ENCODE measurements around the gene THOC6. TPM values are rescaled to one million over a fixed set of nuclear protein-coding genes. Genes with fewer than 3 reads are reported as not detected.

THOC6 gene
- total and polyA plus RNA-seq, 9 of the 15 experiments (the other 6 are each of a cell fraction or from before 2014, with no cell fraction given), result 2.5 to 65.4 (median 42.3) TPM

DNA sequence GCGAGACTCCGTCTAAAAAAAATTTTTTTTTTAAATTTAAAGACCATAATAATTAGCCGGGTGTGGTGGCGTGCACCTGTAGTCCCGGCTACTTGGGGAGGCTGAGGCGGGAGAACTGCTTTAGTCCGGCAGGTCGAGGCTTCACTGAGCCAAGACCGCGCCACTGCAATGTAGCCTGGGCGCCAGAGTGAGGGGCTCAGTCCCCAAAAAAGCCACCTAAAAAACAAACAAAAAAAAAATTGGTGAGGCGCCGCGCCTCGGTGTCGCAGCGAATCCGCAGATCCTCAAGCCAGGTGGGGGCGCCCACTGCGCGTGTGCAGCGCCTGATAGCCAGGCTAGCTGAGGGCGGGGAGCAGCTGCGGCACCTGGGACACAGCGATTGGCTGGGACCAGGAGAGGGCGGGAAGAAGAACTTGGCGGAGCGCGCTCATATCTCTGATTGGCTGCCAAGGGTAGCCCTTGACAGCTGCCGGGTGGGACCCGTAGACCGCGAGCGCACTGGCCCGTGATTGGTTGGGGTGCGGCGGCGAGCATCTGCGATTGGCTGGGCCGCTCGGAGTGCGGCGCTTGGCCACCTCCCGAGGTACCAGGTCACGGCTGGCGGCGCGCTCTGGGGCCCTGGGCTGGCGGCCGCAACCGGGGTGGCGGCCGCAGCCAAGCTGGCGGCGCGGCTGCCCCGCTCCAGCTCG lies 20.1 kb upstream of the THOC6 start (continued):
- TF ChIP-seq ZKSCAN8 (CRISPR knock-in tag; IDR thresholded peaks at IDR 0.05) (no peak), PYGO2 (tag; IDR thresholded peaks at IDR 0.05) (no peak), ELF1 (tag; IDR thresholded peaks at IDR 0.05) (no peak), HNRNPH1 (optimal IDR thresholded peaks at IDR 0.05; ENCODE audit: low read depth, low read length) (no peak), PTRF (tag; IDR thresholded peaks at IDR 0.05) (no peak), NFATC3 (IDR thresholded peaks at IDR 0.05) (no peak), ZBED1 (IDR thresholded peaks at IDR 0.05) (no peak), MAZ (CRISPR knock-in tag; conservative IDR thresholded peaks at IDR 0.05 in 1 of 2, IDR thresholded peaks at IDR 0.05 in 1 of 2) (peak; percentile 68 to 91; a peak in 3 of 4 replicates), POU5F1 (IDR thresholded peaks at IDR 0.05; ENCODE audit: borderline replicate concordance, low read depth, low read length, partially characterized antibody) (no peak), NUFIP1 (IDR thresholded peaks at IDR 0.05; ENCODE audit: partially characterized antibody) (no peak), SNIP1 (IDR thresholded peaks at IDR 0.05; ENCODE audit: low read depth) (no peak), ZNF444 (CRISPR knock-in tag; IDR thresholded peaks at IDR 0.05) (no peak), ZNF707 (CRISPR knock-in tag; conservative IDR thresholded peaks at IDR 0.05) (no peak), NCOA1 (IDR thresholded peaks at IDR 0.05; ENCODE audit: low read depth) (no peak), PHF21A (IDR thresholded peaks at IDR 0.05; ENCODE audit: borderline replicate concordance, low read depth) (peak; percentile 86; the same call in 1 of the 2 replicates), CBFA2T3 (IDR thresholded peaks at IDR 0.05) (peak; percentile 28; the same call in 1 of the 2 replicates), U2AF2 (optimal IDR thresholded peaks at IDR 0.05; ENCODE audit: low read depth, low read length) (no peak)
- TF ChIP-seq, protein P1, sequence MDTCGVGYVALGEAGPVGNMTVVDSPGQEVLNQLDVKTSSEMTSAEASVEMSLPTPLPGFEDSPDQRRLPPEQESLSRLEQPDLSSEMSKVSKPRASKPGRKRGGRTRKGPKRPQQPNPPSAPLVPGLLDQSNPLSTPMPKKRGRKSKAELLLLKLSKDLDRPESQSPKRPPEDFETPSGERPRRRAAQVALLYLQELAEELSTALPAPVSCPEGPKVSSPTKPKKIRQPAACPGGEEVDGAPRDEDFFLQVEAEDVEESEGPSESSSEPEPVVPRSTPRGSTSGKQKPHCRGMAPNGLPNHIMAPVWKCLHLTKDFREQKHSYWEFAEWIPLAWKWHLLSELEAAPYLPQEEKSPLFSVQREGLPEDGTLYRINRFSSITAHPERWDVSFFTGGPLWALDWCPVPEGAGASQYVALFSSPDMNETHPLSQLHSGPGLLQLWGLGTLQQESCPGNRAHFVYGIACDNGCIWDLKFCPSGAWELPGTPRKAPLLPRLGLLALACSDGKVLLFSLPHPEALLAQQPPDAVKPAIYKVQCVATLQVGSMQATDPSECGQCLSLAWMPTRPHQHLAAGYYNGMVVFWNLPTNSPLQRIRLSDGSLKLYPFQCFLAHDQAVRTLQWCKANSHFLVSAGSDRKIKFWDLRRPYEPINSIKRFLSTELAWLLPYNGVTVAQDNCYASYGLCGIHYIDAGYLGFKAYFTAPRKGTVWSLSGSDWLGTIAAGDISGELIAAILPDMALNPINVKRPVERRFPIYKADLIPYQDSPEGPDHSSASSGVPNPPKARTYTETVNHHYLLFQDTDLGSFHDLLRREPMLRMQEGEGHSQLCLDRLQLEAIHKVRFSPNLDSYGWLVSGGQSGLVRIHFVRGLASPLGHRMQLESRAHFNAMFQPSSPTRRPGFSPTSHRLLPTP (IDR thresholded peaks at IDR 0.05; ENCODE audit: borderline replicate concordance, extremely low read depth, insufficient read length), result no peak
- TF ChIP-seq, protein P2, sequence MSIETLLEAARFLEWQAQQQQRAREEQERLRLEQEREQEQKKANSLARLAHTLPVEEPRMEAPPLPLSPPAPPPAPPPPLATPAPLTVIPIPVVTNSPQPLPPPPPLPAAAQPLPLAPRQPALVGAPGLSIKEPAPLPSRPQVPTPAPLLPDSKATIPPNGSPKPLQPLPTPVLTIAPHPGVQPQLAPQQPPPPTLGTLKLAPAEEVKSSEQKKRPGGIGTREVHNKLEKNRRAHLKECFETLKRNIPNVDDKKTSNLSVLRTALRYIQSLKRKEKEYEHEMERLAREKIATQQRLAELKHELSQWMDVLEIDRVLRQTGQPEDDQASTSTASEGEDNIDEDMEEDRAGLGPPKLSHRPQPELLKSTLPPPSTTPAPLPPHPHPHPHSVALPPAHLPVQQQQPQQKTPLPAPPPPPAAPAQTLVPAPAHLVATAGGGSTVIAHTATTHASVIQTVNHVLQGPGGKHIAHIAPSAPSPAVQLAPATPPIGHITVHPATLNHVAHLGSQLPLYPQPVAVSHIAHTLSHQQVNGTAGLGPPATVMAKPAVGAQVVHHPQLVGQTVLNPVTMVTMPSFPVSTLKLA (conservative IDR thresholded peaks at IDR 0.05), result peak; percentile 79 to 80
- TF ChIP-seq, protein P3, sequence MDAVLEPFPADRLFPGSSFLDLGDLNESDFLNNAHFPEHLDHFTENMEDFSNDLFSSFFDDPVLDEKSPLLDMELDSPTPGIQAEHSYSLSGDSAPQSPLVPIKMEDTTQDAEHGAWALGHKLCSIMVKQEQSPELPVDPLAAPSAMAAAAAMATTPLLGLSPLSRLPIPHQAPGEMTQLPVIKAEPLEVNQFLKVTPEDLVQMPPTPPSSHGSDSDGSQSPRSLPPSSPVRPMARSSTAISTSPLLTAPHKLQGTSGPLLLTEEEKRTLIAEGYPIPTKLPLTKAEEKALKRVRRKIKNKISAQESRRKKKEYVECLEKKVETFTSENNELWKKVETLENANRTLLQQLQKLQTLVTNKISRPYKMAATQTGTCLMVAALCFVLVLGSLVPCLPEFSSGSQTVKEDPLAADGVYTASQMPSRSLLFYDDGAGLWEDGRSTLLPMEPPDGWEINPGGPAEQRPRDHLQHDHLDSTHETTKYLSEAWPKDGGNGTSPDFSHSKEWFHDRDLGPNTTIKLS (IDR thresholded peaks at IDR 0.05; ENCODE audit: borderline replicate concordance, low read depth), result no peak
- TF ChIP-seq, protein P4, sequence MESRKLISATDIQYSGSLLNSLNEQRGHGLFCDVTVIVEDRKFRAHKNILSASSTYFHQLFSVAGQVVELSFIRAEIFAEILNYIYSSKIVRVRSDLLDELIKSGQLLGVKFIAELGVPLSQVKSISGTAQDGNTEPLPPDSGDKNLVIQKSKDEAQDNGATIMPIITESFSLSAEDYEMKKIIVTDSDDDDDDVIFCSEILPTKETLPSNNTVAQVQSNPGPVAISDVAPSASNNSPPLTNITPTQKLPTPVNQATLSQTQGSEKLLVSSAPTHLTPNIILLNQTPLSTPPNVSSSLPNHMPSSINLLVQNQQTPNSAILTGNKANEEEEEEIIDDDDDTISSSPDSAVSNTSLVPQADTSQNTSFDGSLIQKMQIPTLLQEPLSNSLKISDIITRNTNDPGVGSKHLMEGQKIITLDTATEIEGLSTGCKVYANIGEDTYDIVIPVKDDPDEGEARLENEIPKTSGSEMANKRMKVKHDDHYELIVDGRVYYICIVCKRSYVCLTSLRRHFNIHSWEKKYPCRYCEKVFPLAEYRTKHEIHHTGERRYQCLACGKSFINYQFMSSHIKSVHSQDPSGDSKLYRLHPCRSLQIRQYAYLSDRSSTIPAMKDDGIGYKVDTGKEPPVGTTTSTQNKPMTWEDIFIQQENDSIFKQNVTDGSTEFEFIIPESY (CRISPR knock-in tag; IDR thresholded peaks at IDR 0.05), result no peak

All from K562 (cell line).